ENCODE measurements around the gene RASSF5.

The RASSF5 gene

DNA sequence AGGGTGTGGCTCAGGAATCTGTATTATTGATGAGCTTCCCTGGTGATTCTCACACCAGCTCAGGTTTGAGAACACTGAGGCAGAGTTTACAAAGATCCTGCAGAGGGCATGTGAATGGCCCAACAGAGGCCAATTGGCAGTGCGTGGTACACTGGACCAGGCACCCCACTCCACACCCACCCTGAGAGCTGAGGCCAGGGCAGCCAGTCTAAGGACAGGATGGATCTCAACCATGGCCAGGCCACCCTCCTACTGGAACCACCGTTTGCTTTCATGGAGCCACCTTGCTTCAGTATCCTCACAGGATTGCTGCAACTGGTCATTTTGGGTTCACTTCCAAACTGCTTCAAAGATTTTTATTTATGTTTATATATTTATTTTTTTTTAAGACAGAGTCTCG lies 7.3 kb upstream of the RASSF5 start:
- DNase-seq: no peak

DNA sequence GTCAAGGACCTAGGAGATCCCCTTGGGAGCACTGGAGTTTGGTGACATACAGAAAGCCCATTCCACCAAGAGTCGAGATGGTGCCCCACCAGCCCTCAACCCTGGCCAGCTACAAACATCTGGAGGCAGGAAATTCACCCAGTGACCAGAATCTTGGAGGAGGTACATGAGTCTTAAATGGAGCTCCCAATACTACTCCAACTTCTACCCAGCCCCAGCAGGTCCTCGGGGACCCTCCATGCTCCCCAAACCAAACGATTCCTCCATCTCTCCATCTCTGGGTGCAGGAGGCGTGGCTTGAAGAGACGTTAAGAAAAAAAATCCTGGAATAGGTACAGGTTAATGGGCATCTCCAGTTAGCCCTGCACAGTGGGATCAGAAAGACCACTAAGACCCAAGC lies 5.5 kb upstream of the RASSF5 start:
- no peak for DNase-seq

DNA sequence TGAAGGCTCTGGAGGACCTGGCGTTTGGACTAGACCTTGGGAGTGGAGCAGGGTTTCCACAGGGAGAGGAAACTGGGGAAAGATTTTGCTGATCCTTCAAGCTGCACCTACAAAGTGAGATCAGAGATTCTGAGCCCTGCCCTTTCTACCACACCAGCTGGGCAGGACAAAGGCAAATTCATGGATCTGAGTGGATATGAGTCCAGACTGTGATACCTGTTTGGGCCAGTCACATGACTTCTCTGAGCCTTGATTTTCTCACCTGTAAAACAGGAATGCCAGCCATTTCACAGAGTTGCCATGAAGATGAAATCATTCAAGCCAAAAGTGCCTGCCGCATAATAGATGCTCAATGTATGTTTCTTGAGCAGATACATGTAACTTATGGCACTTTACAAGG lies 4.9 kb upstream of the RASSF5 start:
- DNase-seq: no peak

DNA sequence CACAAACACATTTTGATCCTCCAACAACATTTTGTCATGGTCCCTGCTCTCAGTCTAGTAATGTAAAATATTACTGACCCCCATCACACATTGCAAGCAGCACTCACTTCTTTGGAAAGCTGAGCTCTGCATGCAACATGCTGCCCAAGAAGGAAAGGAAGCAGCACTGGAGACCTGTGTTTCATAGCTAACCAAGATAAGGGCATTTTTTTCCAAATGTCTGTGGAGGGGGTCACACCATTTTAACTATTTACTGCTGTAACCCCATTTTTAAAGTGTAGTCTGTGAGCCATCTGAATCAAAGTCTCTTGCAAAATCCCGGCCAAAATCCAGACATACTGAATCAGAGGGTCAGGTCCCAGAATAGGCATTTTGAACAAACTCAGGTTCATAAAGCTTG lies 4.5 kb upstream of the RASSF5 start:
- no peak for DNase-seq

DNA sequence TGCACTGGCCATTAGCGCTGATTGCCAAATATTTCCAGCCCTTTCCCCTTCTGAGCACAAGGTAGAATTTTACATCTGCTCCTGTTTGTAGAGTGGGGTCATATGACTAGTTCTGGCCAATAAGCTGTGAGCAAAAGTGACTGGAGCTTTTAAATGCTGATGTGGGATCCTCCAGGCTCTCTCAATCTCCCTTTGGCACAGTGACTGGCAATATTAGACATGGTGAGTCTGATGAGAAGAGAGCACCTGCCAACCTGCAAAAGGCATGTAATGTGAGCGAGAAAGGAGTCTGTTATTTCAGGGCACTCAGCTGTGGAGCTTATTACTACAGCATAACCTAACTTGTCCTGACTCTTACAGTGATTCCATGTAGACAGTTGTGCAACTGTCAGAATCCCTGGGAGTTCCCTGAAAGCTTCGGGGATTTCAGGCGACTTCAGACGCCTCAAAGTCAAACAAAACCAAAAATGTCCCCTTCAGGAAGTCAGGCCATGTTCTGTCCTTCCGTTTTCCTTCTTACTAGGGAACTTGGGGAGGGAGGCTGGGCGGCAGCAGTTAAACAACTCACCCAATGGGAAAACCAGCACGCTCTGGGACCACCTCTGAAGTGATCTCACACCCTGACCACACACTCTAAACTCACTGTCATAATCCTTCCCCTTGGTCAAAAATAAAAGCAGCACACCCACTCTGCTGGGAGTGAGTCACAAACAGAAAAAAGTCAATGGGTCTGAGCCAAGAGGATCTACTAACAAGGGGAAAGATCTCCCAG lies 3.6 kb upstream of the RASSF5 start:
- no peak for DNase-seq

DNA sequence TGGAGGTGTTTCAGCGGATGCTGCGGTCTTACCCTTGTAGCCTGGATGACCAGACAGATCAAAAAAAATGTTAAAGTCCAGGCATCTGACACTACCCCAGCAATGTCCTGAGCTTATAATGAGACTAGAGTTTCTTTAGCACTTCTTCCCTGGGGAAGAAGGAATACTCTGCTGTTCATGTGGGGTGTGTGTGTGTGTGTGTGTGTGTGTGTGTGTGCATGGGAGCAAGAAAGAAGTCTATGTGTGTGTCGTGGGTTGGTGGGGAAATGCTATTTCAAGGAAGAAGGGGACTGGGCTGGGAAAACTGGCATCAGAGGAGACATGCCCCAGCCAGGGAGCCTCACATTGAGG lies 3.0 kb upstream of the RASSF5 start:
- DNase-seq: no peak

DNA sequence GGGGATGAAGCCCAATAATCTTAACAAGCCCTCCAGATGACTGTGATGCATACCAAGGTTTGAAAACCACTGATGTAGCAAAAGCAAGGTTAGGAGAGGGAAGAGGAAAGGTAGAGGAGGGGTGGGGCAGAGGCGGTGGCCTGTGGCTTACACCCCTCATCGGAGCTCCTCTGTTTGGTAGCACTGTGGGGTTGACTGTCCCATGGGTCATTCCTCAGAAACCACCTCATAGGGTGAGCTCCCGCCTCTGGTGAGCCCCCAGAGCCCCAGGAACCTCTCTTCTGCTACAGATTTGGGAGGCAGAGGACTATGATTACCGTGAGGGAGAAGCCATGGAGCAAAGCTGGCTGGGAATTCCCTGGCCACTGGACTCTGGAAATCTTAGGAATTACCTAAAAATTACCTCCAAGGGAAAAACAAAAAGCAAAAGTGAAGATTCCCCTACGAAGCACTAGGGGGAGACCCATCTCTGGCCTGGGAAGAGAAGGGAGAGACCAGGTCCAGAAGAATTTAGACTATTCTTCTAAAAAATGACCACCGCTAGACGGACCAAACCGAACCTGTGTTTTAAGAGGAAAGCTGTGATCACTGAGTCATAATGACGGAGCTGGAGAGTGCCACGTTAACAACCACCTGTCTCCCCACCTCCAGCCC lies 1.5 kb upstream of the RASSF5 start:
- DNase-seq: no peak

DNA sequence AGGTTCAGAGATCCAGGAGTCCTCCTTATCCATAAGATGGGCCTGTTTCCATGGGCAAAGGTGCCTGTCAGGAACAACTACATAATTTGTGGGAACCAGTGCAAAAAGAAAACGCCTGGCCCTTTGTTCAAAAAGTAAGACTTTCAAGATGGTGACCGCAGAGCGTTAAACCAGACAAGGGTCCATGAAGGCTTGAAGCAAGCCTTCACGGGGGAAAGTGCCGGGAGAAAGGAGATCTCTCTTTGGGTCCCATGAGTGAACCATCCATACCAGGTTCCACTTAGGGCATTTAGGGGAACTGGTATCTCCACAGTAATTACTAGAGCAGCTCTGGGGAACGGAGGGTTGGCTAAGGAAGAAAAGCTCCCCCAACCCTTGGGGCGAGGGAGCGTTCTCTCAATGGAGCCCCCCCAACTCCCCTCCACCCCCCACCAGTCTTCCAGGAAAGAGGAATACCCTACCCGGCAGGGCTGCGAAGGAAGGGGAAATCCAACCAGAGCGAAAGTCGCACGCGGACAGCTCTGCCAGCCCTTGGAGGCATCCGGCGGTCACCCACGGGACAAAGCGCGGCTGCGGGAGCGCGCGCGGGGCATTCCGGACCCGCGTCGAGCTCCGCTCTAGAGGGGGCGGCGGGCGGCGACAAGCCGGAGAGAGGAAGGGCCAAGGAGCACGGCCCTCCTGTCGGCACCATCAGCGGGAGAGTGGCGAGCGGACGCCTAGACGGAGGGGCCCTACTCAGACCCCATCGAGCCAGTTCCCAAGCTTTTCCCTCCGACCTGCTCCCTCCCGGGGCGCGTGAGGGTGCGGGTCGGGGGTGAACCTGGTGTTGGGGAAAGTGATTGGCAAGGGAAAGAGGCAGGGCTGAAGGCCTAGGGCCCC lies 687 bp upstream of the RASSF5 start:
- DNase-seq: no peak

DNA sequence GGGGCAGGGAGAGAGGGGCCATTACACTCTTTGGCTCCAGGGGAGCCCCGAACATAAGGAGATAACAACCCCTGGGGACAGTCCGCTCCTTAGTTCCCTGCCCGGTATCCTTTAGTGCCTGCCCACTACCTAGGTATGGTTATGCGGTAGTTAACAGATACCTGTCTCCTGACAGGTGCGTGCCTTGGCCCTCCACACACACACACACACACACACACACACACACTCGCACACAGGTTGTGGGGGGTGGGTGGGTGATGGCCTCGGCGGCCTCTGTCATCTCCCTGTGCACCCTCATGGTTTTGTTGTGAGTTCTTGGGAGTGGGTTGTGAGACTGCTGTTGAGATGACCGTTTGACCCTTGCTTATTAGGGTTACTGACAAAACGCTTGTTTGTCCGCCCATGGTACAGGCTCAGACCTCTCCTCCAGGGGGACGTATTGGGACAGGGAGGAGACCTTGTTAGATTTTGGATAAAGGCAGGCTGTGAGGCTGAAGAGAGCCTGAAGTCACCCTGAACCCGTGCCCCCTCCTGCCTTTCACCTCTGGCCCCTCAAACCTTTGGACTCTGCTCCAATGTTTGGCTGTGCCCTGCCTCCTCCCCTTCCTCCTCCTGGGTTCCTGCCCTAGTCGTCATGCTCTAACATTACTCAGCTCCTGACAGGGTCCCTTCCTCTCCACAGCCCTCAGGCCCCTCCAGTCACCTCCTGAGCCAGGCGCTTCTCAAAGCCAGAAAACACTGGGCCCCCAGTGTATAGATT lies 979 bp downstream of the RASSF5 start:
- DNase-seq: no peak

DNA sequence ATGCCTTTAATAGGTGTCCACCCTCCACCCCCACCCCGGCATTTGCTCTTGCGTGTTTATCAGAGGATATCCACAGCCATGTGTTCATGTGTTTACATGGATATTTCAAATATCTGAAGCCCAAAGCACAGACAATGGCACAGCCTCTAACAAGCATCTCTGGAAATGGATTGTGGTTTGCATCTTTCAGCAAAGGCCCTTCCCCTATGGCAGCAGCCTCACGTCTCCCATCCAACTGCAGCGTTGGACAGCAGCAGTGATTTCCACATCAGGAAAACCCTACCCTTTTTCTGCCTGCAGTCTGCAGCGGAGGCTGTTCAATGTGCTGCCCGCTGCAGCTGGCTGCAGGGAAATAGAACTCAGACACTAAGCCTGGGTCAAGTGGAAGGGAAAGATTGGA lies 1.6 kb downstream of the RASSF5 start:
- DNase-seq: no peak

DNA sequence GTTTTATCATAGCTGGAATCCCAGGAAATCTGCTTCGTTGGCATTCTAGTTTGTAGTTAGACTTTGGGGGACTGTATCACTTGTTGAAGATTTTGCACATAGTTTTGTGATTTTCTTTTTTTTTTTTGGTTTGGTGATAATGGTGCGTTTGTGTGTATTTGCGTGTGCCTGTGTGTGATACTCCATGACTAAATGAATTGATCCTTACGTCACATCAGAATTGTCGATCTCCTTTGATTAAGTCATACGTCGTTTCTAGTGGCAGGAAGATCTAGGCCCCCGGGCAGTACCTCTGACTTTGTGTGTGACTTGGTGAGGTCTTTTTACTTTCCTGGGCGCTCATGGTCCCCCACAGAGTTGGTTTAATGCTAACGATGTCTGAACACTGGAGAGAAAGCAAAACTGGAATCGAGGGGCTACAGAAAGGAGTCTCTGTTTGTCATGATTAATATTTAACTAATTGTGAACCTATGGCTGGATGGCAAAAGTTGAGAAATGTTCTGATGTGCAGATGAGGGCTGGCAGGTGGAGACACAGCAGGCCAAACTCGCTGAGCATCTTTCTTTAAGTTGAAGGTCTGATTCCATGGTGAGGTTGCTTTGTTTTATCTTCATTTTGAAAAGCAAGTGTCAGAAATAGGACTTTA lies 2.4 kb downstream of the RASSF5 start:
- no peak for DNase-seq

DNA sequence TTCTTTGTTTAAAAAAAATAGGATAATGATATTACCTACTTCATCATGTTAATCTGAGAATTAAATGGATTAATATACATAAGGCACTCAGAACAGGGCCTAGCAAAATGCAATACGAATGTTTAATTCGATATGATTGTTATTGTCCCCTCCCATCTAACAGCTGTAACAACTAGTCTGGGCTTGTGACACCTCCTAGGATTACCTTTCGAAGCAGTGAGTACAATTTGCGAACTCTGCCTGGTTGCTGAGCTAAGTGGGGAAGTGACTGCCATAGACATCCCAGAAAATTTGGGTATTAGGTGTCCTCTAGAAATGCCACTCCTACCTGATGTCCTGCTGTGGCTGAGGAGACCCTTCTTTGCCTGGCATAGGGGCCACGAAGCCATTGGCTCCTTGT lies 3.0 kb downstream of the RASSF5 start:
- no peak for DNase-seq

DNA sequence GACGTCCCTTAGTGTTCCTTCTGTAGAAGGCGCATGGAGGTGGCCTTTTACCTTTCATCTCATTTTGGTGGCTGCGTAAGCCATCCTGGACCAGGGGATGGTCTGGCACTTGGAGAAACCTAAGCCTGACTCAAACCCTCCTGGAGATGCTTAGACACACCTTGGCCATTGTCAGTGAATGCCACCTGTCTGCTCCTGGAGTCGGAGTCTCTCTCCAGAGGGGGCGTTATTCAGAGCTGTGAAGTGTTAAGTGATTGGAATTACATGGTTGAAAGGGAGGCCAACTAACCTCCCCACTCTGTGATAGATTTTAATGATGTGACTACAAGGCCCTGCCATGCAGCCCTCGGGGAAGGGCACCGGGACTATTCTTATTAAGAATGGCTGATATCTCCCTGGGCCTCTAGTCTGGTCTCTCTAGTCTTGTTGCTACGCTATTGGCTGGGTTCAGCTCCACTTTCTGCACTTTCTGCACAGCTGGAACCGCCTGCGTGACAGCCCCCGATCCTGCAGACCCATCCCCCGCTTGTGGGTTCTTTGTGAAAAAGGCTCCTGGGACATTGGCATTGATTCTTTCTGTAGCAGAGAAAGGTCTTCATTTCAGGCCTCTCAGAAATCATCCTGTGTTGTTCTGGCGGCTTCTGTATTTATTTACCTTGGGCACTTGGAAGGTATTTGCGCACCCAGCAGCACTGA lies 4.2 kb downstream of the RASSF5 start:
- DNase-seq: no peak

DNA sequence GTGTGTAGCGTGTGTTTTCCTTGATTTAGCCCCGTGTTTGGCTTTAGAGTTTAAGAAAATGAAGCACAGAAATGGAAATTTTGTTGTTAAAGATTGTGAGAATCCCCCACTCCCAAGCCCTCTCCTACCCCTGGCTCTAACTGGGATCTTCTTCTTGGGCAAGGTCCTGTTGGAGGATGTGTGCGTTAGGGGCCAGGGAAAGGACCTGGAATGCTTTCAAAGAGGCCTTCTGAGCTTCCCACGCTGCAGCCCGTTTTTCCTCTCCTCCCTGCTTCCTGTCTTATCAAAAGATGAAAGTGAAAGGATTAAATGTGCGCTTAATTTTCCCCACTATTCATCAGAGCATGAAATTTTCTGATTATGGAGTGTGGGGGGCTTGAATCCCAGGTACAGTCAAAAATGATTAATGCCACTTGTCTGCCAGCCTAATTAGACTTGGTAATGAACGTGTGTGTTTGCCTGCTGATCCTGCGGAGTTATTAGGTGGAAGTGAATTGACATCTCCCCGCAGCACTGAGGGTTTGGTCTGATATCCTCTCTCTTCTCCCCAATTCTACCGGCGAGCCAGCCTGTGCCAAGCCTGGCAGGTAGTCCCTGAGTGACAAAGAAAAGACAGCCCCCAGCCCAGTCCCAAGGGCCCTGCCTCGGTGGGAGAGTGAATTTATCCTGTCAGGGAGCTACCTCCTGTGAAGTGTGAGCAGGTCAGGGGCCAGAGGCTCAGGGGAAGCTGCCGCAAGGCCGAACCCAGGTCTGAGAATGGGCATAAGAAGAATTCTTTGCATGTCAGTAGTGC lies 4.9 kb downstream of the RASSF5 start:
- no peak for DNase-seq

DNA sequence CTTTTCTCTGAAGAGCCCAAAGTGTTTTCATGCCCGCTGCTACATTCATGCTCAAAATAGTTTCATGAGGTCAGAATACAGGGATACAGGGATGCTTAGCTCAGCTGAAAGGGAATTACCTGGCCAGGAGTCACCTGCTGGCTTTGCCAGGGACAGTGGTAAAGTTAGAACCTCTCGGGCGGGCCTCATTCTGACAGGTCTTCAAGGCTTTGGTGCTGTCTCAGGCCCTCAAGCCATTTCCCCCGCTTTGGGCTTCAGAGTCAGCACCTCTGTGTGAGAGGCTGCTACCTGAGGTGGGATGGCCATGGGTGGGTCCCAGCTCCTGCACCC lies 5.5 kb downstream of the RASSF5 start:
- DNase-seq: no peak

DNA sequence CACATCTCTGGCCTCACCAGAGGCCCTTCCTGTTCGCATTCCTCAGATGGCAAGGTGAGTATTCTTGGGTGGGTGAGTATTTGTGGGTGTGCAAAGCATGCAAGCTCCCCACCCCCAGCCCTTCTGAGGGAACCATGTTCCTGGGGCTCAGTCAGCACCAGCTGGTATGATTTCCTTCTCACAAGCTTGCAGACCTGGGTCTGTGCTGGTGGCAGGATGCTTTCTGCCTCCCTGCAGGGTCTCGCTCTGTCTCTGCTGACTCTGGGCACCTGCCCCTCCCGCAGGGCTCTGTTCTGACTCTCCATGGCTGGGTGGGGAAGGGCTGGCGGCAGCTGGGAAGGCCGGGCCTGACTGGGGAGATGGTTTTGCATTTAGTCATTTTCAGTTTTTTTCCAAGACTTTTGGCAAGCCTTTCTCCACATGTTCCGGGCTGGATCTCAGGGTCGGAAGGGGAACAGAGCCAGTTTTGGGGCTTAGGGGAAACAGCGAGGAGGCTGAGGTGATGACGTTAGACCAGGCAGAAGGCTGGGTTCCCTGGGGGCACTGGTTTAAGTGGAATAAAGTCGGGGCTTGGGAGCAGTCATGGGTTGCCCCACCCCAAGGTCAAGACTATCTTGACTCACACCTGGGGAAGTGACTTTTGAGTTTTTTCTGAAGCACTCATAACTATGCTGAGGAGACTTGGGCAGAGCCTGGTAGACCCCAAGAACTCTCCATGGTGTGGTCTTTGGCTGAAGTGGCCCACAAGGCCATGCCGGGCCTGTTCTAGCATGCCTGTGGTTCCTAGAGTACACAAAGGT lies 6.2 kb downstream of the RASSF5 start:
- DNase-seq: no peak

DNA sequence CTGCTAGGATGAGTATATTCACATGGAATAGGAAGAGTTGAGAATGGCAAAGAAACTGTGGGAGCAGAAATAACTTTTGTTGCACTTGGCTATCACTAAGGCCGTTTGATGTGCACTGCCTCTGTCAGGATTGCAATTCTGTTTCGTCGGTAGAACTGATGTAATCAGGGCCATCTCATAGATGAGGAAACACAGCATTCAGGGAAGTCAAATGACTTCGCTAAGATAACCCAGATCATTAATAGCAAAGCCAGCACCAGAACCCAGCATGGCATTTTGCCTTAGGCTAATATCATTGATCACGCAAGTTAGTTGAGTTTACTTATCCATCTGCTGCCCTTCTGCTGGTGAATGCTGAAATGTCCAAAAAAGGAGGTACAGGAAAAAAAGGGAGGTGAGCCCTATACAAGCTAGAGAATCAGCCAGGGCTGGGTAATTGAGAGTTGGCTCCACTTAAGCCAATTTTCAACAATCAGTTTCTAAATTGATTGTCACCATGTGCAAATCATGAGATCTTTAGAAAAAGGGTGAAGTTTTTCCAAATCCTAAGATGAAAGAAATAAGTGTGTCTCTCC lies 7.6 kb downstream of the RASSF5 start:
- DNase-seq: no peak

DNA sequence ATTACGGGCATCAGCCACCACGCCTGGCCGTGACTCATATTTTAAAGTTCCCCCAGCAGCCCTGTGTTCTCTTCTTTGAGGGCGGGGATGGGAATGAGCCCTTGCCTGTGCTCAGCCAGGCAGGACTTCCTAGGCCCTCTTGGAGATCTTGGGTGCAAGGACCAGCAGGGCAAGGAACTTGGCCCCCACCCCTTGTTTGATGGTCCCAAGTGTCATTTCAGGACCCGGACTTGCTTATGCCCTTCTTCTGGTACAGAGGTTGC lies 9.3 kb downstream of the RASSF5 start:
- DNase-seq: no peak

DNA sequence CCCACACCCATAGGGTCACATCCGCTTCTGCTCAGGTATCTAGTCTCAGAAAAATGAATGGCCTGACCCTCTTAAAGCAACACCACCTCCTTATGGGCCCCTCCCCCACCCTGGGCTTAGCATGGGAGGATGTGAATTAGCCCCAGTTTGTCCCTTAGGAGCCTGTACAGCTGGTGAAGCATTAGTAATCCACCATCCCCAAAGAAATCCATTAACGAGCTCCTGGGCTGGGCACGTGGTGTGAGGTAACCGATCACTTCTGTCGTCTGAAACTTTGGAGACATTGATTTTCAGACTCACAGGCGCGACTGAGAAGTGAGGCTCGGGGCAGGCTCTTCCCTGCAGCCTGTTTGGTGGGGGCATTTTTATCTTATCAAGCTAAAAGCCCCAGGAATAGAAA lies 10.5 kb downstream of the RASSF5 start:
- DNase-seq: no peak

DNA sequence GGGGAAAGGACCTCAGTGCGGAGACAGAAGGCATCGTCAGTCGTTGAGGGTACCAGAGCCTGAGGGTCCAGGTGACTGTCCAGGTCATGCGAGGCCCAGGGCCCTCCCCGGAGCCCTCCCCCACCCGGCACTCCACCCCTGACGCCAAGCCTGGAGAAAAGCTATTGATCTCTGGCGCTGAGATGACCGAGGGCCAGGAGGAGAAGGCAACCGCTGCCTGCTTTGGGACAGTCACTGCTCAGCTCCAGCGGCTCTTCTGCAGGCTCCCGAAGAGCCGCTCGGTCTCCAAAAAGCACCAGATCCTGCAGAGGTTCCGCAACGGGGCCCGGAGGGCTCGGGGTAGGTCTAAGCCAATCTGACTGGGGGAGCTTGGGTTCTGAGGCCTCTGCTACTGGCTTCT lies 10.9 kb downstream of the RASSF5 start:
- DNase-seq: no peak

All from NCI-H1930 (cell line).